MG63 (cell line): Measurements from ENCODE around the gene KRTAP5-3. TPM values are rescaled to one million over a fixed set of nuclear protein-coding genes. Genes with fewer than 3 reads are reported as not detected.
A peak's percentile ranks its signal among the peaks of the same experiment; 100 is the strongest.
"Not testable (repeated sequence)": the region's sequence is repeated elsewhere in the genome, so short reads cannot be mapped to it uniquely, and the experiment has no call there.

ENCODE experiments used
- DNase-seq: peaks from one replicate; pipeline ENCODE4 v3.0.0-alpha.2; 2020
- H3K27me3 ChIP-seq: fragments of 250-450 bp; sonication (Bioruptor Pico); 2 replicates; pipeline ENCODE4 v1.5.1; 2020; ENCODE audit warnings: mild to moderate bottlenecking, moderate library complexity
- H3K36me3 ChIP-seq: fragments of 250-450 bp; sonication (Bioruptor Pico); 2 replicates; pipeline ENCODE4 v1.5.1; 2020; ENCODE audit warnings: mild to moderate bottlenecking, moderate library complexity
- H3K4me3 ChIP-seq: fragments of 250-450 bp; sonication (Bioruptor Pico); 2 replicates; pipeline ENCODE4 v1.5.1; 2020; ENCODE audit warnings: mild to moderate bottlenecking, moderate library complexity
- H3K9me3 ChIP-seq: fragments of 250-450 bp; sonication (Bioruptor Pico); 2 replicates; pipeline ENCODE4 v1.5.1; 2020; ENCODE audit warnings: mild to moderate bottlenecking, moderate library complexity
- total RNA-seq: library from RNA; depleted of rRNA; stranded (reverse); fragments of >200 nt; shearing (Covaris generic); gene quantifications from 2 replicates; pipeline ENCODE4 v1.2.3, GENCODE V29; 2014; ENCODE audit warnings: low replicate concordance

The KRTAP5-3 gene
- total RNA-seq, 1 experiment from 2014 or later, result not detected

DNA sequence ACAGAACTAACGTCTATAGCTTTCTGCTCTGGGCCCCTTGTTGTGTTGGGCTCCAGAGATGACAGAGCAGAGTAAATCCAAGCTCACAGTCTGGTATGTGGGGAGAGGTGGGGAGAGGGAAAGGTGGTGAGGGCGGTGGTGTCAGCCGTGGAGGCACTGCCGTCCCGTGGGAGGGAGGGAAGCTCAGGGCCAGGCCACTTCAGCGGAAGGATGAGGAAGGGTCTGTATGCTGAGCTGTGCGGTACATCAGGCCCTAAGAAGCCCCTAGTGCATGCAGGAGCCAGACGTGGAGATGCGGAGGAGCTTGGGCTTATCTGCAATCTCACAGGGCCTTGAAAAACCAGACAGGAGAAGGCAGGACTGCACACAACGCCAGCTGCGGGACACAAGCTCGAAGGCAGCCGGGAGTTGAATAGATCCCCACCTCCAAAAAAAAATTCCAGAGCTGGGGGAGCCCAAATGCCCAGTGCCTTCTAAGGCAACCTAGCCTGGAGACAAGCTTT is 22.9 kb upstream of the KRTAP5-3 start:
- Histone ChIP-seq H3K36me3 (no peaks in the 10 kb centered on the region), H3K9me3 (no peaks in the 10 kb centered on the region), H3K27me3 (peaks cover 49% of the 10 kb centered on the region), H3K4me3 (no peak overlapping the region)
- DNase-seq, result no peak

DNA sequence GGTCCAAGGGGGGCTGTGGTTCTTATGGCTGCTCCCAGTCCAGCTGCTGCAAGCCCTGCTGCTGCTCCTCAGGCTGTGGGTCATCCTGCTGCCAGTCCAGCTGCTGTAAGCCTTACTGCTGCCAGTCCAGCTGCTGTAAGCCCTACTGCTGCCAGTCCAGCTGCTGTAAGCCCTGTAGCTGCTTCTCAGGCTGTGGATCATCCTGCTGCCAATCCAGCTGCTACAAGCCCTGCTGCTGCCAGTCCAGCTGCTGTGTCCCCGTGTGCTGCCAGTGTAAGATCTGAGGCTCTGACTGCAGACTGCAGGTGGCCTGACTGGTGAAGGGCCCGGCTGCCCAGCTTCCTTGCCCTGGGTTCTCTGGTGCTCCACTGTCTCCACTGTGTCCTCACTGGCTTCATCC is 22.0 kb upstream of the KRTAP5-3 start:
- H3K4me3 ChIP-seq, result no peak overlapping the region
- DNase-seq, result no peak
- H3K9me3 ChIP-seq, result no peaks in the 10 kb centered on the region
- no peaks in the 10 kb centered on the region for H3K36me3 ChIP-seq
- H3K27me3 ChIP-seq, result peaks cover 46% of the 10 kb centered on the region

DNA sequence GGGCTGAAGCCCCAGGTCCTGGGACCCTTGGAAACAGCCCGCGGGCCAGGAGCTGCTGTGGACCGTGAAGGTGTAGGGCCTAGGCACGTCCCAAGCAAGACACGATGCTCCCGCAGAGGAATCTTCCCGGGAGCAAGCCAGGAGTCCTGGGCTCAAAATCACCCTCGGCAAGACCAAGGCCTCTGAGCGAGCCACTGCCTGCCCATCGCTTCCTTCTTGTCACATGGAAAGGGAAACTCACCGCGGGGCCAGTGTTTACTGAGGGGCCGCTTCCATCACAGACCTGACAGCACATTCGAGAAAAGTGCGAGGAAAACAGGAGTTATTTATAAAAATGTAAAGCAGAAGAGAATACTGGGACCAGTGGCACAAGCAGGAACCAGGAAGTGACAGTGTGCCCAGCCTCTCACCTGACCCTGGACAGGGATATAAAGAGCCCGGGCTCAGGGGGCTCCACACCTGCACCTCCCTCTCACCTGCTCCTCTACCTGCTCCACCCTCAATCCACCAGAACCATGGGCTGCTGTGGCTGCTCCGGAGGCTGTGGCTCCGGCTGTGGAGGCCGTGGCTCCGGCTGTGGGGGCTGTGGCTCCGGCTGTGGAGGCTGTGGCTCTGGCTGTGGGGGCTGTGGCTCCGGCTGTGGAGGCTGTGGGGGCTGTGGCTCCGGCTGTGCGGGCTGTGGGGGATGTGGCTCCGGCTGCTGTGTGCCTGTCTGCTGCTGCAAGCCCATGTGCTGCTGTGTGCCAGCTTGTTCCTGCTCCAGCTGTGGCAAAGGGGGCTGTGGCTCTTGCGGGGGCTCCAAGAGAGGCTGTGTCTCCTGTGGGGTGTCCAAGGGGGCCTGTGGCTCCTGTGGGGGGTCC is 21.3 kb upstream of the KRTAP5-3 start, which contains the start of gene KRTAP5-5:
TSS of gene KRTAP5-5 (plus strand) at position 450 of the 860 bp plus-strand sequence. CDS start at position 516, 66 bp downstream.
- DNase-seq, result no peak
- Histone ChIP-seq H3K4me3 (no peak within 1 kb of the TSS), H3K36me3 (no peaks in the 10 kb centered on the region), H3K27me3 (peaks cover 42% of the 10 kb centered on the region), H3K9me3 (no peaks in the 10 kb centered on the region)

- H3K9me3 ChIP-seq, result no peaks in the 10 kb centered on the region
- peaks cover 33% of the 10 kb centered on the region for H3K27me3 ChIP-seq
- no peak overlapping the region for H3K4me3 ChIP-seq
- no peaks in the 10 kb centered on the region for H3K36me3 ChIP-seq
- DNase-seq, result peak; percentile 49
Observed at GRCh38 chr11:1628506-1629325, 20.5 kb upstream of the KRTAP5-3 start.

DNA sequence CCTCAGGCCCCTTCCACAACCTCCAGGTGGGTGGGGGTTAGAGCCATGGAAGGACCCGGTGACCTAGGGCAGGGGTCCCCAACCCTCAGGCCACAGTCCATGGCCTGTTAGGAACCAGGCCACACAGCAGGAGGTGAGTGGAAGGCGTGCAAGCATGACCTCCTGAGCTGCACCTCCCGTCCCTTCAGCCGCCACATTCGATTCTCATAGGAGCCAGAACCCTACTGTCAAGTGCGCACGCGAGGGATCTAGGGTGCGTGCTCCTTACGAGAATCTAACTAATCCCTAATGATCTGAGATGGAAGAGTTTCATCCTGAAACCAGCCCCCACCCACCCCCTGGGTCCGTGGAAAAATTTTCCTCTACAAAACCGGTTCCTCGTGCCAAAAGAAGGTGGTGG is 17.3 kb upstream of the KRTAP5-3 start:
- Histone ChIP-seq H3K27me3 (peaks cover 20% of the 10 kb centered on the region), H3K9me3 (no peaks in the 10 kb centered on the region), H3K4me3 (no peak overlapping the region), H3K36me3 (no peaks in the 10 kb centered on the region)
- no peak for DNase-seq

- H3K4me3 ChIP-seq, result no peak overlapping the region
- peaks cover 18% of the 10 kb centered on the region for H3K27me3 ChIP-seq
- H3K9me3 ChIP-seq, result no peaks in the 10 kb centered on the region
- no peaks in the 10 kb centered on the region for H3K36me3 ChIP-seq
- DNase-seq, result no peak
Observed at GRCh38 chr11:1624621-1625020, 16.4 kb upstream of the KRTAP5-3 start.

DNA sequence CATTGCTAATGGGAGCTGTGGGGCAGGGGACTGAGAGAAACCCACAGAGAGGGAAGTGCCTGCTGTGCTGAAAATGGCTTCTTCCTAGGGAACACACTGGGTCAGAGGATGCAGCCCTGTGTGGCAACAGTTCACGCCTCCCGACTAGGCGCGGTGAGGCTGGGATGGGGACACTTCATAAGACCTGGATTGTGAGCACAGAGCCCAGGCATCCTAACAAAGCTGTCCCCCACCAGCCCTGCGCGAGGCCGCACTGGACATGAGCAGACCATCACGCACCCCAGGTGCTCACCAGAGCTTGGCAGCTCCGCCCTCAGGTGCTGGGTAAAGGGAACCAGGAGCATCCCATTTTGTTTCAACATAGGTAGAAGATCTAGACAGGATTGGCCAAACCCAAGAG is 15.5 kb upstream of the KRTAP5-3 start:
- H3K9me3 ChIP-seq, result no peaks in the 10 kb centered on the region
- no peaks in the 10 kb centered on the region for H3K36me3 ChIP-seq
- H3K4me3 ChIP-seq, result no peak overlapping the region
- peaks cover 11% of the 10 kb centered on the region for H3K27me3 ChIP-seq
- no peak for DNase-seq

DNA sequence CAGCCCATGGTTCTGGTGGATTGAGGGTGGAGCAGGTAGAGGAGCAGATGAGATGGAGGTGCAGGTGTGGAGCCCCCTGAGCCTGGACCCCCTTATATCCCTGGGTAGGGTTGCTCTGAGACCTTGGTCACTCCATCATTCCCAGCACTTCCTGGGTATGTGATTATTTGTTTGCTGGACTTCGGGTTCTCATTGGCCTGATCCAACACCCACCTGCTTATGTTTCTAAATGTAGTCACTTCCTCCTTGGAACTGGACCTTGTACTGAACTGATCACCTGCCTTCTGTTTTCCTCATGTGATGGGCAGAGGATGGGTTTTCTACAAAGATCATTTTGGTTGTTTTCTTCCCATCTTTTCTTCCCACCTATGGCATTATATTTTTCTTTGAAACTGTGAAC is 13.8 kb upstream of the KRTAP5-3 start, which contains the start of gene KRTAP5-4:
TSS of gene KRTAP5-4 (minus strand) at position 53 of the 400 bp plus-strand sequence. CDS start at position 8, 45 bp downstream.
- no peaks in the 10 kb centered on the region for H3K36me3 ChIP-seq
- no peak for DNase-seq
- peaks cover 9% of the 10 kb centered on the region; the same call in 1 of the 2 replicates for H3K27me3 ChIP-seq
- H3K9me3 ChIP-seq, result no peaks in the 10 kb centered on the region
- H3K4me3 ChIP-seq, result no peak within 1 kb of the TSS

- Histone ChIP-seq H3K9me3 (no peaks in the 10 kb centered on the region), H3K36me3 (no peaks in the 10 kb centered on the region), H3K4me3 (no peak overlapping the region), H3K27me3 (peaks cover 13% of the 10 kb centered on the region)
- no peak for DNase-seq
Observed at GRCh38 chr11:1619449-1619848, 11.2 kb upstream of the KRTAP5-3 start.

DNA sequence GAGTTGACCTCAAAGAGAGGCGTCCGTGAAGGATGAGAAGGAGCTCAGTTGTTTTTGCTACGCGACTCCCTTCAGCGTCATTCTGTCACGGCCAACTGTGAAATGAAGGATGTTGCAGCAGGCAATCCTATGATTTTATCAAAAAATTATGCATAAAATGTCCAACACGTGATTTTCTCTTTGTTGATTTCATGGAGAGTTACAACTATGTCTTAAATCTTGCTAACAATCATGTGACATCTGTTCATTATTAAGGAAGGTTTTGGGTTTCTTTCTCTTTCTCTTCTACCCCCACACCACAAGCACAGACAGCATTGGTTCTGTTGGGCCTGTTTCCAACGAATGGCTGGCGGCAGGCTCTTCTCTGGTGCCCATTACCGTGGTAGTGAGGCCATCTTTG is 10.0 kb upstream of the KRTAP5-3 start:
- no peak for DNase-seq
- Histone ChIP-seq H3K27me3 (peaks cover 13% of the 10 kb centered on the region), H3K4me3 (no peak overlapping the region), H3K9me3 (no peaks in the 10 kb centered on the region), H3K36me3 (no peaks in the 10 kb centered on the region)

GRCh38 chr11:1607901-1608300 is 362 bp downstream of the KRTAP5-3 start:
- not testable (repeated sequence) for H3K27me3 ChIP-seq, H3K4me3 ChIP-seq, H3K9me3 ChIP-seq, DNase-seq, H3K36me3 ChIP-seq

DNA sequence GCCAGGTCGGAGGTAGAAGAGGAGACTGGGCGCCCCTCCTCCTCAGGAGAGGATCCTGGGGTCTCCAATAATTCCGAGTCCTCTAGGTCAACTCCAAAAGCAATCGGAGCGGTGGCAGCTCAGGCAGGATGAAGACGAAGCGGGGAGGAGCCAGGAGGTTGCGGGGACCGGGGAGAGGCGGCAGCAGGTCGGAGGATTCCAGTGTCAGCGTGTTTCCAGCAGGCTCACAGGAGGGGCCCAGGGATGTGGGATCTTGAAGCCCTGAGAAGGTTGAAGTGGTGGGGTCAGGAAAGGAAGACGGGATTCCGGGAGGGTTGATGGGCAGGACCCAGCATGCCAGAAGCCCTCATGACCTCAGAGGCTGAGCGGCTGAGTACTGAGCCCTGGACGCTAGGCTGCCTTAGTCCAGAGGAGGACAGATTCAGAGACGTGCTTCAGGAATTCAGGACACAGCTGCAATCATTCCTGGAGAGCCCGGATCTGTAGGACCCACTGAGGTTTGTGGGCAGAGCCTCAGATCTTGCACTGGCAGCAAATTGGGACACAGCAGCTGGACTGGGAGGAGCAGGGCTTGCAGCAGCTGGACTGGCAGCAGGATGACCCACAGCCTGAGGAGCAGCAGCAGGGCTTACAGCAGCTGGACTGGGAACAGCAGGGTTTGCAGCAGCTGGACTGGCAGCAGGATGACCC is 962 bp downstream of the KRTAP5-3 start:
- not testable (repeated sequence) for H3K27me3 ChIP-seq

GRCh38 chr11:1605923-1606322 is 2.3 kb downstream of the KRTAP5-3 start:
- H3K27me3 ChIP-seq, H3K9me3 ChIP-seq, H3K4me3 ChIP-seq, DNase-seq, H3K36me3 ChIP-seq: not testable (repeated sequence)

More for the DNA sequence above, 962 bp downstream of the KRTAP5-3 start:
- H3K36me3 ChIP-seq, H3K4me3 ChIP-seq, DNase-seq, H3K9me3 ChIP-seq: not testable (repeated sequence)

GRCh38 chr11:1604711-1605110 is 3.6 kb downstream of the KRTAP5-3 start:
- H3K9me3 ChIP-seq, result no peaks in the 10 kb centered on the region
- H3K27me3 ChIP-seq, result peaks cover 7% of the 10 kb centered on the region
- no peak for DNase-seq
- H3K4me3 ChIP-seq, result no peak overlapping the region
- H3K36me3 ChIP-seq, result no peaks in the 10 kb centered on the region

DNA sequence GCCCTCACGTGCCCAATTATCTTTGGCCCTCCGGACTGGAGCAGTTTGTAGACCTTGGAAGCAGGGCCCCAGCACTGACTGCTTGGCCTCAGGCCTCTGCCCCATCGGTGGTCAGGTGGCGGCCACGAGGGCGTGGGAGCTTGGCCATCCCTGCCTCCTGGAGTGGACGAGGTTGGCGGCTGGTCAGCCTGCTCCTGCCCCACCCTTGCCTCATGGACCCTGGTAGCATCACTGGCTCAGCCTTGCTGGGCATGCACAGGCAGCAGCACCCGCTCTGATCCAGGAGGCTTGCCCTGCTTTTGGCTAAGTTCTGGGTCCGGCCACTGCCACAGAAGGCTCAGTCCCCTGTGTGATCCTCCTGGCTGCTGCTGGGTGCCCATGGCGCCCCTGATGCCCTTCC is 4.1 kb downstream of the KRTAP5-3 start:
- peaks cover 13% of the 10 kb centered on the region for H3K27me3 ChIP-seq

DNA sequence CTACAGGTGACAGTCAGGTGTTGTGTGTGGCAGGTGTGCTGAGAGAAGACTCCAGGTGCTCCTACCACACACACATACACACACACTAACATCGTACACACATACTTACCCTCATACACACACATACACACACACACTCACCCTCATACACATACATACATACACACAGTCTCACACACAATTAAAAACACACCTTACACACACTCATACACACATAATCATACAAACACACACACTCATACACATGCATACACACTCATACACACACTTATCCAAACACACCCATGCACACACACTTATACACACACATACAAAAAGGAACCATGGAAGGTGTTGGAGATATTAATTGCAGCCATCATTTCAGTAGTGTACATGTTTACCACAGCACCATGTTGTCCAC is 4.6 kb downstream of the KRTAP5-3 start:
- no peaks in the 10 kb centered on the region for H3K9me3 ChIP-seq
- no peak overlapping the region for H3K4me3 ChIP-seq
- no peak for DNase-seq
- H3K36me3 ChIP-seq, result no peaks in the 10 kb centered on the region
- H3K27me3 ChIP-seq, result peaks cover 14% of the 10 kb centered on the region

More for the DNA sequence above, 4.1 kb downstream of the KRTAP5-3 start:
- Histone ChIP-seq H3K36me3 (no peaks in the 10 kb centered on the region), H3K9me3 (no peaks in the 10 kb centered on the region), H3K4me3 (no peak overlapping the region)
- DNase-seq, result no peak

DNA sequence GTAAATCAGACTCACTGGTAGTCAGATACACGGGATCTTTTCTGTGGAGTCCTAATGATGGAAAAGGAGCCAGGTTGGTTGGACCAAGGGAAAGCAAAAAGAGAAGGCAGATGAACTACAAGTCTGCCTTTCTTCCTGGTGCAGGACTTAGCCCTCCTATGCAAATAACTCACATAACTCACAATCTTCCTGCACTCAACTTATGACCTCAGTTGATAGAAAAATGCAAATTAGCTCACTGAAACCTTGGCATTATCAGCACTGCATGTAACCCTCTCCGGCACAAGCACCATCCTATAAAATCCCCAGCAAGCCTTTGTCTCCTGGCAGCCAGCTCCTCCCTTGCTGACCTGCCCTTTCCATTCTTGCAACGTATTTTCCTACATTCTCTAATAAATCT is 6.6 kb downstream of the KRTAP5-3 start:
- H3K27me3 ChIP-seq, result peaks cover 14% of the 10 kb centered on the region
- H3K4me3 ChIP-seq, H3K36me3 ChIP-seq, DNase-seq, H3K9me3 ChIP-seq: not testable (repeated sequence)
